Upper lobe of right lung (tissue), 1 donor: ENCODE results near the gene CSNK1E. TPM values are rescaled to one million over a fixed set of nuclear protein-coding genes. Genes with fewer than 3 reads are reported as not detected.
A peak's percentile ranks its signal among the peaks of the same experiment; 100 is the strongest.

ENCODE experiments used
- ATAC-seq: fragments of 200-7000 bp; cut with Tn5 transposase; one replicate; pipeline ENCODE4 v1.9.1; 2020; ENCODE audit warnings: mild to moderate bottlenecking, moderate library complexity
- DNase-seq: peaks from one replicate; pipeline ENCODE4 v3.0.0-alpha.2; 2020
- H3K27ac ChIP-seq: fragments of 200-600 bp; one replicate; pipeline ENCODE4 v1.8.0; 2022
- H3K27me3 ChIP-seq: fragments of 200-600 bp; one replicate; pipeline ENCODE4 v1.8.0; 2022; ENCODE audit warnings: mild to moderate bottlenecking
- H3K36me3 ChIP-seq: fragments of 200-600 bp; one replicate; pipeline ENCODE4 v1.8.0; 2022
- H3K4me1 ChIP-seq: fragments of 200-600 bp; one replicate; pipeline ENCODE4 v1.8.0; 2022
- H3K4me3 ChIP-seq: fragments of 200-600 bp; one replicate; pipeline ENCODE4 v1.8.0; 2022; ENCODE audit warnings: mild to moderate bottlenecking
- H3K9me3 ChIP-seq: fragments of 200-600 bp; one replicate; pipeline ENCODE4 v1.8.0; 2022
- intact Hi-C: fragments of 100-400 bp; cut with DNase I; formaldehyde crosslinking; loops from one replicate; pipeline ENCODE4 v1.11.0; 2022
- total RNA-seq: library from RNA; stranded (reverse); fragmentation: NEBNext Ultra II Directional; extraction: Animal tissue kit (Norgen Biotek cat#: 25700); gene quantifications from one replicate; pipeline ENCODE4 v1.2.1, GENCODE V29; 2021
- TF ChIP-seq, protein P1 (sequence below): fragments of 200-600 bp; IDR thresholded peaks from one replicate; pipeline ENCODE4 v1.8.0; 2022; ENCODE audit warnings: antibody characterized with exemption
- donor health status: DM: no; HTN: yes; CAD: no; lungs with severe emphysema.

CSNK1E gene
- total RNA-seq, 1 donor from 2014 or later: 115 TPM

DNA sequence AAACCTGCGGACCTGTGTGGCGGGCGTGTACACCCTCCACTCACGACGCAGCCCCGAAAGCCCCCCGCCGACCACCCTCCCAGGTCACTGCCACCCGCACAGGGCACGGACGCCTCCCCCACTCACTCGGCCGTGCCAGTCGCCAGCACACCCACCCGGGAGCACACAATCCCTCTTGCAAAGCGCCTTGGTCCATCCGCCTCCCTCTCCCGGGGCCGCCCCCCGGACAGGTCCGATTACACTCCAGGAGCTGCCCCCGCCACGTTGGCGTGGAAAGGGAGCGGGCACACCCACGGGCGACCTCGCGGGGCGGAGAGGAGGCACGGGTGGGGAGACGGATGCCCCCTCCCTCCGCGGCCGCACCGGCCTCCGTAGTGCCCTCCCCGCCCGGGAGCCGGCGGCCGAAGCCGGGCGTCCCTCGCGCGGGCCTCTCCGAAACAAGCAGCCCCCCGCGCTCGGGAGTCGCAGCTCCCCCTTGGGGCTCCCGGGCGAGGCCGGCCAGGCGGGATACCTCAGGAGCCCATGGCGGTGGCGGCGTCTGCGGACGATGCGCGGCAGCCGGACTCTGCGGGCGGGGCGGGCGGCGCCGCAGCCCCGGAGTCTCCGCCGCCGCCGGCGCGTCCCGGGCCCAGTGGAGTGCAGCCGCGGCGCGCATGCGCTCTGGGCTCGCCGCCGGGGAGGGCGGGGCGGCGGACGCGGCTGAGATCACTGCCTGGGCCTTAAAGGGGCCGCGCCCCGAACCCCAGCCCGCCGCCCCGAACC is 44.7 kb downstream of the CSNK1E start, which contains the start of gene TMEM184B:
Gene TMEM184B (minus strand): TSS at position 638 of the 762 bp plus-strand sequence. CDS start 25,049 bp downstream, outside the sequence.
- Histone ChIP-seq H3K4me3 (peak within 1 kb of the TSS; percentile 96), H3K9me3 (no peaks in the 10 kb centered on the region), H3K27me3 (no peaks in the 10 kb centered on the region), H3K36me3 (no peaks in the 10 kb centered on the region), H3K27ac (peak within 1 kb of the TSS; percentile 94), H3K4me1 (peaks cover 35% of the 10 kb centered on the region)
- DNase-seq (peak; percentile 90), ATAC-seq (peak; percentile 93)
- TF ChIP-seq, protein P1, sequence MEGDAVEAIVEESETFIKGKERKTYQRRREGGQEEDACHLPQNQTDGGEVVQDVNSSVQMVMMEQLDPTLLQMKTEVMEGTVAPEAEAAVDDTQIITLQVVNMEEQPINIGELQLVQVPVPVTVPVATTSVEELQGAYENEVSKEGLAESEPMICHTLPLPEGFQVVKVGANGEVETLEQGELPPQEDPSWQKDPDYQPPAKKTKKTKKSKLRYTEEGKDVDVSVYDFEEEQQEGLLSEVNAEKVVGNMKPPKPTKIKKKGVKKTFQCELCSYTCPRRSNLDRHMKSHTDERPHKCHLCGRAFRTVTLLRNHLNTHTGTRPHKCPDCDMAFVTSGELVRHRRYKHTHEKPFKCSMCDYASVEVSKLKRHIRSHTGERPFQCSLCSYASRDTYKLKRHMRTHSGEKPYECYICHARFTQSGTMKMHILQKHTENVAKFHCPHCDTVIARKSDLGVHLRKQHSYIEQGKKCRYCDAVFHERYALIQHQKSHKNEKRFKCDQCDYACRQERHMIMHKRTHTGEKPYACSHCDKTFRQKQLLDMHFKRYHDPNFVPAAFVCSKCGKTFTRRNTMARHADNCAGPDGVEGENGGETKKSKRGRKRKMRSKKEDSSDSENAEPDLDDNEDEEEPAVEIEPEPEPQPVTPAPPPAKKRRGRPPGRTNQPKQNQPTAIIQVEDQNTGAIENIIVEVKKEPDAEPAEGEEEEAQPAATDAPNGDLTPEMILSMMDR: no peak
- intact Hi-C loops: no loop called here

DNA sequence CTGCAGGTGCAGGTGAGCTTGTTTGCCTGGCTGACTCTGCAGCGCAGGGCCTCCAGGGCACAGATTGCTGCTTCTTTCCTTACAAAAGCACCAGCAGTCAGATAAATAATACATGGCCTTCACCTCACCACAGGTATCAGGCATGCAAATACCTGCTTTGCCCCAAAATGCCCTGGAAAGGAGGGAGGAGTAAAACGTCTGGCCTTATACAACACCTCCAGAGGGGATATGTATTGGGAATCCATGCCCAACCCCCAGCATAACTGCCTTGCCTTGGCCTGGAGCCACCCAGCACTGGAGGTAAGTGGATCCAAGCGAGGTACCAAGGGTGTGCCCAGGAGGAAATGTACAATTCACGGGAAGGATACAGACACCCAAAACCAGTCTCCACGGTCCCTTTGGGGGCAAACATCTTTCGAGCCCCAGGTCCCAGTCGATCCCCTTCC is 45.3 kb downstream of the CSNK1E start:
- no peaks in the 10 kb centered on the region for H3K27me3 ChIP-seq
- DNase-seq (peak; percentile 81), ATAC-seq (peak; percentile 61)
- intact Hi-C loops: no loop called here
- H3K9me3 ChIP-seq: no peaks in the 10 kb centered on the region
- H3K4me3 ChIP-seq: peak overlapping the region; percentile 96
- H3K36me3 ChIP-seq: no peaks in the 10 kb centered on the region
- TF ChIP-seq, protein P1: no peak
- peaks cover 39% of the 10 kb centered on the region for H3K4me1 ChIP-seq
- peak overlapping the region; percentile 94 for H3K27ac ChIP-seq

DNA sequence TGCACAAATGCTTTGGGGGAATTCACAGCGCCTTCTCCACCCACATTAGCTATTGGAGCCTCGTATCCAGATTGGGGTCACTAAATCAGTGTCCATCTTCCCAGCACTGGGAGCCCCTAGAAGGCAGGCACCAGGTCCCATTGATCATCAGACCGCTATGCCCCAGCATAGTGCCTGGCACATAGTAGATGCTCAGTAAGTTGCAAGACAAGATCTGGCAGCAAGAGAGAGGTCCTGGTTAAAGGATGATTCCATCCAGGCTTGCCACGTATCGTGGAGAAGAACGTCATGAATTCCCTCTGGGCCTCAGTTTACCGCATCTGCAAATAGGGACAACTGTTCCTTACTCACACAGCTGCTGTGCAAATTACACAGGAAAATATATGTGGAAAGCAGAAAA is 46.1 kb downstream of the CSNK1E start:
- Histone ChIP-seq H3K9me3 (no peaks in the 10 kb centered on the region), H3K4me3 (peak overlapping the region; percentile 96), H3K27ac (peak overlapping the region; percentile 94), H3K4me1 (peaks cover 48% of the 10 kb centered on the region), H3K27me3 (no peaks in the 10 kb centered on the region), H3K36me3 (no peaks in the 10 kb centered on the region)
- intact Hi-C loops: no loop called here
- TF ChIP-seq, protein P1: no peak
- no peak for DNase-seq
- ATAC-seq: no peak

DNA sequence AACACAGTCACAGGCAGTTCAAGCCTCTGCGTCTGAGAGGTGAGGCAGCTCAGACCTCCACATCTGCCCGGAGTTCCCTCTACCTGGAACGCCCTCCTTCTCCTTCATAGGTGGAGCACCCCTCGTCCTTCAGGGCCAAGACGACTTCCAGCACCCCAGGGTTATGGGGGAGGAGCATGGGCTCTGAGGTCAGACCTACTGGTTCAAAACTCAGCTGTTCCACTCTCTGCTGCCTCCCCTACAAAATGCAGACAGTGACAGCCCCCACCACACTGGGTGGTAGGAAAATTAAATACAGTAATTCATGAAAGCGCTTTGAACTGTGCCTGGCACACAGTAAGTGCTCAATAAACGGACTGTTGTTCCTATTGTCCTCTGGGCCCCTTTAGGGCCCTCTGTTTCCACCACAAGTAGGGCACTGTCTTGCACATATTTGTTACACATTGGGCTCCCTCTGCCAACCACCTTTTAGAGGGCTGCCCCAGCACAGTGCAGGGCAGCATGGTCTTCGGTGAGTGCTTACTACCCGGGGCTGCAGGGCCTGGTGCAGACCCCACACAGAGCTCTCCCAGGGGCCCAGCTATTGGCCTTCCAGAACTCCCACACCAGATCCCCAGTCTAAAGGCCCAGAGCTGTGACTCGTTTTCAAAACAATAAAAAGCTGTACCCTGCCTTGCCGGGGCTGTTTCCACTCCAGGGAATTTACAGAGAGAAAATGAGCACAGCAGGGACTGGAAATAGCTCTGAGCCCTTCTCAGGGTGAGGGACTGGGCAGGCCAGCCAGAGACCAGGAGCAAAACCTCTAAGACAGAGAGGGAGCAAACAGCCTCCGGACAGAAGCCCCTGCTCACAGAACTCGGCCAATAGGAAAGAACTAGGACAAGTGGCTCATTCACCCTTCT is 46.9 kb downstream of the CSNK1E start:
- Histone ChIP-seq H3K27me3 (no peaks in the 10 kb centered on the region), H3K27ac (peak overlapping the region; percentile 8), H3K36me3 (no peaks in the 10 kb centered on the region), H3K4me1 (peaks cover 52% of the 10 kb centered on the region), H3K4me3 (peak overlapping the region; percentile 96), H3K9me3 (no peaks in the 10 kb centered on the region)
- DNase-seq: no peak
- TF ChIP-seq, protein P1: no peak
- ATAC-seq: no peak
- intact Hi-C loops: no loop called here

DNA sequence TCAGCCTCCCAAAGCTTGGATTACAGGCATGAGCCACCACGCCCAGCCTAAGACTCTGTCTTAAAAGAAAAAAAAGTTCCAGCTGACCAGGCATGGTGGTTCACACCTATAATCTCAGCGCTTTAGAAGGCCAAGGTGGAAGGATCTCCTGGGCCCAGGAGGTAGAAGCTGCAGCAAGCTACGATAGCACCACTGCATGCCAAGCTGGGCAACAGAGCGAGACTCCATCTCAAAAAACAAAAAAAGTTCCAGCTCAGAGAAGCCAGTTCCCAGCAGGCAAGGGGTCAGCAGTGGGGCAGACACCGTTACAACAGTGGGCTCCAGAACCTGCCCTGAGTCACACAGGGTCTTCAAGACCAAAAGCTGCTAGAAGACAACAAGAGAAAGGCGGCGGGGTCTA is 47.8 kb downstream of the CSNK1E start:
- H3K4me1 ChIP-seq: peaks cover 52% of the 10 kb centered on the region
- H3K9me3 ChIP-seq: no peaks in the 10 kb centered on the region
- H3K36me3 ChIP-seq: no peaks in the 10 kb centered on the region
- intact Hi-C loops: no loop called here
- H3K27ac ChIP-seq: no peak overlapping the region
- no peak overlapping the region for H3K4me3 ChIP-seq
- ATAC-seq: no peak
- TF ChIP-seq, protein P1: no peak
- H3K27me3 ChIP-seq: no peaks in the 10 kb centered on the region
- DNase-seq: no peak
